ENCODE measurements around the gene IPP.
"Not testable (repeated sequence)": the region's sequence is repeated elsewhere in the genome, so short reads cannot be mapped to it uniquely, and the experiment has no call there.

The IPP gene

GRCh38 chr1:45739137-45739536, 11.3 kb downstream of the IPP start:
- DNase-seq, result no peak

- DNase-seq, result no peak
These were observed 19.6 kb downstream of the IPP start for GRCh38 chr1:45730780-45731319.

- DNase-seq, result no peak
These were observed 20.2 kb downstream of the IPP start for GRCh38 chr1:45730075-45730779.

GRCh38 chr1:45726007-45726406, 24.4 kb downstream of the IPP start:
- DNase-seq, result not testable (repeated sequence)

GRCh38 chr1:45723248-45723930, 27.1 kb downstream of the IPP start:
- DNase-seq, result no peak

- DNase-seq, result no peak
These were observed 27.6 kb downstream of the IPP start for GRCh38 chr1:45722809-45723208.

- DNase-seq, result no peak
These were observed 29.2 kb downstream of the IPP start for GRCh38 chr1:45721207-45721606.

GRCh38 chr1:45718289-45718688, 32.2 kb downstream of the IPP start:
- DNase-seq, result no peak

GRCh38 chr1:45717386-45717785, 33.1 kb downstream of the IPP start:
- DNase-seq, result not testable (repeated sequence)

GRCh38 chr1:45716700-45717099, 33.8 kb downstream of the IPP start:
- DNase-seq, result no peak

GRCh38 chr1:45713711-45714110, 36.7 kb downstream of the IPP start:
- no peak for DNase-seq

- DNase-seq, result no peak
These were observed 45.8 kb downstream of the IPP start for GRCh38 chr1:45704637-45705036.

- no peak for DNase-seq
These were observed 55.6 kb downstream of the IPP start for GRCh38 chr1:45694823-45695222.

GRCh38 chr1:45693811-45694210, 56.6 kb downstream of the IPP start:
- not testable (repeated sequence) for DNase-seq

- peak; percentile 70 for DNase-seq
These were observed 62.4 kb downstream of the IPP start, which contains the start of gene TMEM69 for GRCh38 chr1:45687754-45688740. Gene TMEM69 (plus strand): TSS chr1:45688181. CDS start chr1:45691069, 2,888 bp downstream.

GRCh38 chr1:45687014-45687753, 63.3 kb downstream of the IPP start:
- peak; percentile 97 for DNase-seq

- peak; percentile 93 for DNase-seq
These were observed 64.0 kb downstream of the IPP start, which contains the start of gene GPBP1L1 for GRCh38 chr1:45686288-45687013. Gene GPBP1L1 (minus strand): TSS chr1:45686533. CDS start chr1:45659087, 27,446 bp downstream.

- peak; percentile 48 for DNase-seq
These were observed 64.5 kb downstream of the IPP start for GRCh38 chr1:45686015-45686287.

GRCh38 chr1:45685308-45686014, 65.0 kb downstream of the IPP start:
- no peak for DNase-seq

GRCh38 chr1:45684402-45684801, 66.1 kb downstream of the IPP start:
- no peak for DNase-seq

- no peak for DNase-seq
These were observed 67.5 kb downstream of the IPP start for GRCh38 chr1:45682942-45683341.

Measured in NCI-H748 treated with DMSO at 0.1 percent for 48 hours (cell line).